ENCODE results near the gene PPP1R3D. TPM values are rescaled to one million over a fixed set of nuclear protein-coding genes. Genes with fewer than 3 reads are reported as not detected.

Gene PPP1R3D
- total and polyA plus RNA-seq, 2 of the 13 experiments (the other 11 are each of a cell fraction or from before 2014, with no cell fraction given) = 1.2 to 3.7 TPM

- ATAC-seq (peak; percentile 98), FAIRE-seq (peak; percentile 26), DNase-seq (ENCODE audit: low spot score) (peak; percentile 49)
- no peaks in the 10 kb centered on the region for H3K9me3 ChIP-seq (ENCODE audit: low read length)
- no peaks in the 10 kb centered on the region for H3K36me3 ChIP-seq (replicated peaks in 1 of 2; ENCODE audit: control insufficient read depth in 1 of 2, insufficient read depth in 2 of 2, low read length in 2 of 2)
- CTCF ChIA-PET (ENCODE audit: low intra/inter-chr PET ratio, low total read pairs) = interaction anchor here (1.4 to 1.5 kb wide), 2 partner anchors 15 to 21 kb away, joined by 5 to 8 read pairs; no protein-coding TSS in a partner anchor
- no peaks in the 10 kb centered on the region for H3K79me2 ChIP-seq (ENCODE audit: insufficient read depth, low read length)
- in situ Hi-C loops (cut with HindIII; ENCODE audit: extremely low pct_ligation_motif_present, low pct_unique_long_range_greater_than_20kb) = no loop called here
- intact Hi-C loops (cut with micrococcal nuclease; ENCODE audit: unreplicated experiment) = no loop called here
- no TSS peak for BruUV-seq (replicated peaks)
- no peak overlapping the region for H2AFZ ChIP-seq (ENCODE audit: low read length)
- H3K27me3 ChIP-seq (ENCODE audit: control insufficient read depth in 1 of 2, insufficient read depth in 2 of 2, low read length in 2 of 2) = no peaks in the 10 kb centered on the region
- no peak overlapping the region for H3K27ac ChIP-seq (ENCODE audit: extremely low read length, insufficient read depth, low read length)
- H4K20me1 ChIP-seq (ENCODE audit: insufficient read depth, low read length) = no peaks in the 10 kb centered on the region
- H3K4me2 ChIP-seq (ENCODE audit: low read depth, low read length) = peak overlapping the region; percentile 70
- POLR2A ChIA-PET = no interaction called here
- H3K9ac ChIP-seq (ENCODE audit: insufficient read depth, low read depth, low read length) = no peak overlapping the region
- H3K4me1 ChIP-seq (ENCODE audit: insufficient read depth, low read length) = peaks cover 11% of the 10 kb centered on the region
- WGBS (ENCODE audit: low lambda C conversion rate) = 70% methylated on average over 51 of the region's 59 CpGs
- peak overlapping the region in 2 of 3 experiments; percentile 45 to 67; a peak in 3 of 6 replicates for H3K4me3 ChIP-seq (replicated peaks in 1 of 3; ENCODE audit: insufficient read depth in 1 of 3, low read depth in 2 of 3, low read length in 3 of 3)
- TF ChIP-seq ZBTB25 (CRISPR knock-in tag; IDR thresholded peaks at IDR 0.05) (no peak), ATF2 (CRISPR knock-in tag; IDR thresholded peaks at IDR 0.05) (no peak), ZNF343 (CRISPR knock-in tag; IDR thresholded peaks at IDR 0.05) (no peak), ZNF281 (CRISPR knock-in tag; IDR thresholded peaks at IDR 0.05; ENCODE audit: borderline replicate concordance) (no peak), KLF12 (CRISPR knock-in tag; IDR thresholded peaks at IDR 0.05; ENCODE audit: borderline replicate concordance) (no peak), ZNF230 (CRISPR knock-in tag; IDR thresholded peaks at IDR 0.05) (no peak), MIER2 (CRISPR knock-in tag; IDR thresholded peaks at IDR 0.05) (no peak), SRY (CRISPR knock-in tag; IDR thresholded peaks at IDR 0.05) (no peak), NONO (IDR thresholded peaks at IDR 0.05) (no peak), NONO (CRISPR knock-in tag; conservative IDR thresholded peaks at IDR 0.05) (0 out of 2 replicates have a peak, but pooled peaks have one; percentile 44), RARG (CRISPR knock-in tag; IDR thresholded peaks at IDR 0.05; ENCODE audit: low read depth) (no peak), U2AF2 (IDR thresholded peaks at IDR 0.05; ENCODE audit: low read depth, low read length) (no peak), ZNF768 (CRISPR knock-in tag; IDR thresholded peaks at IDR 0.05) (peak; percentile 67; the same call in 1 of the 2 replicates), SIN3A (IDR thresholded peaks at IDR 0.05; ENCODE audit: borderline replicate concordance, low read depth, low read length) (no peak)
- TF ChIP-seq, protein P1, sequence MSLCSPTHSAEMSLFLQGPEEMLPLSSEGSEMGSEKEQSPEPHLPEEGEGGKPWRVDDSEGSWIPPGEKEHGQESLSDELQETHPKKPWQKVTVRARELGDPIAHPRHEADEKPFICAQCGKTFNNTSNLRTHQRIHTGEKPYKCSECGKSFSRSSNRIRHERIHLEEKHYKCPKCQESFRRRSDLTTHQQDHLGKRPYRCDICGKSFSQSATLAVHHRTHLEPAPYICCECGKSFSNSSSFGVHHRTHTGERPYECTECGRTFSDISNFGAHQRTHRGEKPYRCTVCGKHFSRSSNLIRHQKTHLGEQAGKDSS (CRISPR knock-in tag; IDR thresholded peaks at IDR 0.05; ENCODE audit: borderline replicate concordance, low read depth) = 0 out of 2 replicates have a peak, but pooled peaks have one; percentile 60
- TF ChIP-seq, protein P2, sequence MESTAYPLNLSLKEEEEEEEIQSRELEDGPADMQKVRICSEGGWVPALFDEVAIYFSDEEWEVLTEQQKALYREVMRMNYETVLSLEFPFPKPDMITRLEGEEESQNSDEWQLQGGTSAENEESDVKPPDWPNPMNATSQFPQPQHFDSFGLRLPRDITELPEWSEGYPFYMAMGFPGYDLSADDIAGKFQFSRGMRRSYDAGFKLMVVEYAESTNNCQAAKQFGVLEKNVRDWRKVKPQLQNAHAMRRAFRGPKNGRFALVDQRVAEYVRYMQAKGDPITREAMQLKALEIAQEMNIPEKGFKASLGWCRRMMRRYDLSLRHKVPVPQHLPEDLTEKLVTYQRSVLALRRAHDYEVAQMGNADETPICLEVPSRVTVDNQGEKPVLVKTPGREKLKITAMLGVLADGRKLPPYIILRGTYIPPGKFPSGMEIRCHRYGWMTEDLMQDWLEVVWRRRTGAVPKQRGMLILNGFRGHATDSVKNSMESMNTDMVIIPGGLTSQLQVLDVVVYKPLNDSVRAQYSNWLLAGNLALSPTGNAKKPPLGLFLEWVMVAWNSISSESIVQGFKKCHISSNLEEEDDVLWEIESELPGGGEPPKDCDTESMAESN (CRISPR knock-in tag; conservative IDR thresholded peaks at IDR 0.05) = no peak
Observed at GRCh38 chr20:59933849-59934585, 6.1 kb downstream of the PPP1R3D start.

Measured in HepG2 (cell line).